Measurements from ENCODE around the gene DACT2. TPM values are rescaled to one million over a fixed set of nuclear protein-coding genes. Genes with fewer than 3 reads are reported as not detected.

The DACT2 gene
- total RNA-seq, 1 donor from 2014 or later, result 17.4 TPM

DNA sequence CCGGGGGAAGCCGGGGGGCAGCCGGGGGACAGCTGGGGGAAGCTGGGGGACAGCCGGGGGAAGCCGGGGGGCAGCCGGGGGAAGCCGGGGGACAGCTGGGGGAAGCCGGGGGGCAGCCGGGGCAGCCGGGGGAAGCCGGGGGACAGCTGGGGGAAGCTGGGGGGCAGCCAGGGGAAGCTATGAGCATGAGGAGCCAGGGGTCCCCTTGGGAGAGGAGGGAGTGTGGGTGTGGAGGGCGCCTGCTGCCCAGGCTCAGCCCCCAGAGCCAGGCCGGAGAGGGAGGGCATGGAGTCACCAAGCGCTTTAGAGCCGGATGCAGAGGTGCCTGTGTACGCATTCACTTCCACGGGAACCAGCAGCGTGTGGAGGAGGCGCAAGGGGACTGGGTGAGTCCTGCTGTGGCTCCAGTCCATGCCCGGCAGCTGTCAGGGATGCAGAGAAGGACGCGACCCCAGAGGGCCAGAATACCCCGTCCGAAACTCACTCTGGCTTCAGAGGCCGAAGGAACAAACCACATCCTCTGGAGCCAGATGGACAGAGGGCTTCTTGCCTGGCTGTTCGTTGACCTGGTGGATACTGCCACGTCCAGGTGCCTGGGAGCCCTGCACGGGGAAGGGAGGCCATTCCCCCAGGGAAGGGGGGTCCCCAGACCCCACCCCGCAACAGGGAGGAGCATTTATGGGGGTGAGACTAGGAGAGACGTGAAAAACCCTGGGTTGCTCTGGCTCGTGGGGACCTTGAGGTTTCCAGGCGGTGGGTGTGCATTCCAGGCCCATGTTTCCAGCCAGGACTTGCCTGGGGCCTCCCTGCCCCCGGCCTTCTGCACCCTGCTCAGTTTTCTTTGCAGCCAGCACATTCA is 26.5 kb upstream of the DACT2 start:
- no peak overlapping the region for H3K4me3 Mint-ChIP-seq
- no peaks in the 10 kb centered on the region for H3K36me3 Mint-ChIP-seq
- no peak overlapping the region for H3K27ac Mint-ChIP-seq
- no peak for DNase-seq (ENCODE audit: extremely low spot score, unreplicated experiment)
- H3K27me3 Mint-ChIP-seq, result peaks cover 17% of the 10 kb centered on the region
- peaks cover 8% of the 10 kb centered on the region for H3K9me3 Mint-ChIP-seq
- TF ChIP-seq, protein P1, sequence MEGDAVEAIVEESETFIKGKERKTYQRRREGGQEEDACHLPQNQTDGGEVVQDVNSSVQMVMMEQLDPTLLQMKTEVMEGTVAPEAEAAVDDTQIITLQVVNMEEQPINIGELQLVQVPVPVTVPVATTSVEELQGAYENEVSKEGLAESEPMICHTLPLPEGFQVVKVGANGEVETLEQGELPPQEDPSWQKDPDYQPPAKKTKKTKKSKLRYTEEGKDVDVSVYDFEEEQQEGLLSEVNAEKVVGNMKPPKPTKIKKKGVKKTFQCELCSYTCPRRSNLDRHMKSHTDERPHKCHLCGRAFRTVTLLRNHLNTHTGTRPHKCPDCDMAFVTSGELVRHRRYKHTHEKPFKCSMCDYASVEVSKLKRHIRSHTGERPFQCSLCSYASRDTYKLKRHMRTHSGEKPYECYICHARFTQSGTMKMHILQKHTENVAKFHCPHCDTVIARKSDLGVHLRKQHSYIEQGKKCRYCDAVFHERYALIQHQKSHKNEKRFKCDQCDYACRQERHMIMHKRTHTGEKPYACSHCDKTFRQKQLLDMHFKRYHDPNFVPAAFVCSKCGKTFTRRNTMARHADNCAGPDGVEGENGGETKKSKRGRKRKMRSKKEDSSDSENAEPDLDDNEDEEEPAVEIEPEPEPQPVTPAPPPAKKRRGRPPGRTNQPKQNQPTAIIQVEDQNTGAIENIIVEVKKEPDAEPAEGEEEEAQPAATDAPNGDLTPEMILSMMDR (conservative IDR thresholded peaks at IDR 0.05), result no peak
- H3K4me1 Mint-ChIP-seq (ENCODE audit: unreplicated experiment), result peaks cover 18% of the 10 kb centered on the region

DNA sequence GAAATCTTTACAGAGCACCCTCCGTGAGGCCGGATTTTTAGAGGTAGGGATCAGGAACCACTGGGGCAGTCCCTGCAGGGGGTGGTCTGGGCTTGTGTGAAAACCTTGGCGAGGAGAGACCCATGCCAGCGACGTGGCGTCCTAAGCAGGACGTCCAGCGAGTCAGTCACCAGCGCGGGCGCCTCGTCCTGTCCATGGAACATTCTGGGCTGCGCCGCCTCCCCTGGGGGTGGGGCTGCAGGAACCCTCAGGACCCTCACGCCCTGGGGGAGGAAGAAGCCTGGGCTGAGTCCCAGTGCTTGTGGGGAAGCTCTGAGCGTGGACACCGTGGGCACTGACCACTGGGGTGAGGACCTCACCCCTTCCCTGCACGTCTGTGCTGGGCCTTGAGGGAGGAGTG is 25.7 kb upstream of the DACT2 start:
- DNase-seq (ENCODE audit: extremely low spot score, unreplicated experiment), result no peak
- no peak overlapping the region for H3K27ac Mint-ChIP-seq
- H3K4me1 Mint-ChIP-seq (ENCODE audit: unreplicated experiment), result peaks cover 18% of the 10 kb centered on the region
- no peaks in the 10 kb centered on the region for H3K9me3 Mint-ChIP-seq
- no peaks in the 10 kb centered on the region for H3K36me3 Mint-ChIP-seq
- TF ChIP-seq, protein P1 (conservative IDR thresholded peaks at IDR 0.05), result no peak
- no peak overlapping the region for H3K4me3 Mint-ChIP-seq
- H3K27me3 Mint-ChIP-seq, result peaks cover 13% of the 10 kb centered on the region

DNA sequence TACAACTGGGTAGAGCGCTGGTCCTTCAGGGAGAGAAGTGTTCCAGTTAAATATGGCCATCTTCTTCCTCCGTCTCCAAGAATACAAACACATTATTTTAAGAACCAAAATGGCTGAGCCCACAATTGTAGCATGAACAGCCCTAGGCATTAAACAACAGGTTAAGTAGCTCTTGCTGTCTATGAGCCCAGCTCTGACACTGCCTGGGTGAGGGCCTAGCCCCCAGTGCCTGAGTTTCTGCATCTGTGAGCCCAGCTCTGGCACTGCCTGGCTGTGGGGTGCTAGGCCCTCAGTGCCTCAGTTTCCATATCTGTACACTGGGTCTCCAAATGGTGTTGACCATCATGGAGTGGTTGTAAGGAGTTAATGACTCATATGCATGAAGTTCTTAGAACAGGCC is 24.8 kb upstream of the DACT2 start:
- TF ChIP-seq, protein P1 (conservative IDR thresholded peaks at IDR 0.05), result no peak
- Mint-ChIP-seq H3K4me1 (ENCODE audit: unreplicated experiment) (peaks cover 18% of the 10 kb centered on the region), H3K9me3 (no peaks in the 10 kb centered on the region), H3K27me3 (peaks cover 13% of the 10 kb centered on the region), H3K4me3 (no peak overlapping the region), H3K36me3 (no peaks in the 10 kb centered on the region), H3K27ac (no peak overlapping the region)
- DNase-seq (ENCODE audit: extremely low spot score, unreplicated experiment), result no peak

DNA sequence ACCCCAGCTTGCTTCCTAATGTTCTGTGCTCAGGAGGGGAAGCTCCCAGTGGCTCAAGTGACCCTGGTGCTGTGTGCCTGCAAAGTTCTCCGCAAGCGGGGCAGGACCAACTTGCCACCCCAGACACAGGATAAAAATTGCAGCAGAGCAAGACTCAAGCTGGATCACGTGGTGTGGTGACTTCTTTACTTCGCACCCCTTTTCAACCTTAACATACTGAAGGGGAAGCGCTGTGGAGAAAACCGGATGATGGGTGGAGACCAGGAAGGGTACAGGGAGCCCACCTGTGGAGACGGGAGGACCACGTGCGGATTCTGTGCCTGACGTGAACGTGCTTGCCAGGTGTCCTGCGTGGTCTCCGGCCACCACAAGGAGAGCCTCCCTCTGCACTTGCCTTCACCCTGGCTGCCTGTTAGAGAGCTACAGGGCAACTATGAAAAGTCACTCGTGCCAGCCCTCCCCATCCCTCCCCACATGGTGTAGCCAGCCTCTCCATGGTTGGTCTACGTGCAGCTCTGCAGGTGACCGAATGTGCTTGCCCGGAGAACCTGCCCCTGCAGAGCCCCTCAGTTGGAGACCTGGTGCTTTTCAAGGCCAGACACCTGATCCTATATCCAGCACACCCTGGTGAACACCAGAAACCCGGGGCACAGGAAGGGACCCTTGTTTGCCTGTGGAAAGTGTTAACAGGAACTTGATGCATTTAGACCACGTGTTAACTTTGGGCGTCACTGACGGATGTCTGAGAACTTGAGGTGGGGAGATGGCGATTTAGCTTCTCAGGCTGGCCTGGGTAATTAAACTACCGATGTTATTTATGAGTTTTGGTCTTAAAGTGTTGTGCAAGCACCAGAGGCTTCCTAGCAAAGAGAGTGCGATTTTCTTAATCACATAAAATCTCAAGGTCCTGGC is 23.9 kb upstream of the DACT2 start:
- H3K4me3 Mint-ChIP-seq, result no peak overlapping the region
- no peak for DNase-seq (ENCODE audit: extremely low spot score, unreplicated experiment)

DNA sequence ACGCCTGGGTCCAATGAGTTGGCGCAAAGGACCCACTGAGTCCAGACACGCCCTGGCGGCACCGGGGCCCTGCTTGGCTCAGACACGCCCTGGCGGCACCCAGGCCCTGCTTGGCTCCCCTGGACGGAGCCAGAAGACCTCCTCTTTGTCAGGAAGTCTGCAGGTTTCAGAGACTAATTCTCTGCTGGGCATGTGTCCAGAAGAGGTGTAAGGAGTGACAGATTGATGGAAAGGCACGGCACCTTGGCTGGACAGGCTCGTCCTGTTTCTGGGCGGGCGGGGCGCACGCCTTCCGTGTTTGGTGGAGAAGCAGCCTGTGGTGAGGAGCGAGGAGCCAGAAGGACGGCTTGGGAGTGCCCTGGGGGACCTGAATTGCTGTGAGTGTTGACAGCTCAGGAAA is 23.1 kb upstream of the DACT2 start:
- Mint-ChIP-seq H3K4me3 (peak overlapping the region; percentile 39), H3K9me3 (no peaks in the 10 kb centered on the region), H3K27ac (peak overlapping the region; percentile 21), H3K36me3 (no peaks in the 10 kb centered on the region), H3K27me3 (peaks cover 16% of the 10 kb centered on the region), H3K4me1 (ENCODE audit: unreplicated experiment) (peaks cover 18% of the 10 kb centered on the region)
- TF ChIP-seq, protein P1 (conservative IDR thresholded peaks at IDR 0.05), result no peak
- no peak for DNase-seq (ENCODE audit: extremely low spot score, unreplicated experiment)

More for the DNA sequence above, 23.9 kb upstream of the DACT2 start:
- Mint-ChIP-seq H3K9me3 (no peaks in the 10 kb centered on the region), H3K27ac (peak overlapping the region; percentile 21), H3K4me1 (ENCODE audit: unreplicated experiment) (peaks cover 18% of the 10 kb centered on the region), H3K36me3 (no peaks in the 10 kb centered on the region), H3K27me3 (peaks cover 16% of the 10 kb centered on the region)
- TF ChIP-seq, protein P1 (conservative IDR thresholded peaks at IDR 0.05), result no peak

Measured in type B pancreatic cell (in vitro differentiated cells).